HL-60 (cell line): ENCODE data around the gene BRAF.

ENCODE experiments used
- DNase-seq, 2 experiments: peaks; one replicate each; pipeline ENCODE4 v3.0.0-alpha.2; 2010 to 2020; ENCODE audit warnings: low read depth in 1 of 2, low spot score in 1 of 2
- H3K27ac ChIP-seq: fragments of 250-450 bp; sonication (Bioruptor Pico); replicated peaks from 2 replicates; pipeline ENCODE4 v1.5.1; 2020; ENCODE audit warnings: mild to moderate bottlenecking, moderate library complexity
- H3K27me3 ChIP-seq: fragments of 250-450 bp; sonication (Bioruptor Pico); 2 replicates; pipeline ENCODE4 v1.5.1; 2021; ENCODE audit warnings: mild to moderate bottlenecking, moderate library complexity; ENCODE audit not compliant: insufficient read depth, poor library complexity, severe bottlenecking
- H3K4me3 ChIP-seq: replicated peaks from 2 replicates; pipeline ENCODE4 v1.5.1; 2011; ENCODE audit warnings: mild to moderate bottlenecking, control low read depth, low read length; ENCODE audit not compliant: insufficient read depth
- GABPA ChIP-seq: IDR thresholded peaks from 2 replicates; pipeline ENCODE4 v1.6.1; 2012; ENCODE audit warnings: low read depth
- POLR2AphosphoS5 ChIP-seq: IDR thresholded peaks from 2 replicates; pipeline ENCODE4 v1.6.1; 2012; ENCODE audit warnings: low read depth
- SPI1 ChIP-seq: IDR thresholded peaks from 2 replicates; pipeline ENCODE4 v1.6.1; 2012; ENCODE audit warnings: low read depth, mild to moderate bottlenecking, borderline replicate concordance
- TF ChIP-seq, protein P1 (sequence below): IDR thresholded peaks from 2 replicates; pipeline ENCODE4 v1.6.1; 2012; ENCODE audit warnings: low read depth; ENCODE audit not compliant: insufficient replicate concordance
- TF ChIP-seq, protein P2 (sequence below): IDR thresholded peaks from one replicate; pipeline ENCODE4 v1.5.1; 2011; ENCODE audit warnings: low read length, control low read depth, inconsistent platforms; ENCODE audit not compliant: insufficient read depth

Gene BRAF

DNA sequence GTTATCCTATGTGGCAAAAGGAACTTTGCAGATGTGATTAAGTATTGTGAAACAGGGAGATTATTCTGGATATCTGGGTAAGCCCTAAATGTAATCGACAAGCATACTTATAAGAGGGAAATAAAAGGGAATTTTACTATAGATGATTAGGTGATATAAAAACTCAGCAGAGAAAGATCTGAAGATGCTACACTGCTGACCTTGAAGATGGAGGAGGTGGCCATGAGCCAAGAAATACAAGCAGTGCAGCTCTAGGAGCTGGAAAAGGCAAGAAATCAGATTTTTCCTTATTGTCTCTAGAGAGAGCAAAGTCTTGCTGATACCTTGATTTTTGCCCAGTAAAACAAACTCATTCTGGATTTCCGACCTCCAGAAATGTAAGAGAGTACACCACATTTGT is 67.7 kb downstream of the BRAF start:
- H3K27ac ChIP-seq: no peak overlapping the region
- H3K4me3 ChIP-seq: no peak overlapping the region
- H3K27me3 ChIP-seq: no peaks in the 10 kb centered on the region
- DNase-seq: no peak
- TF ChIP-seq, protein P1, sequence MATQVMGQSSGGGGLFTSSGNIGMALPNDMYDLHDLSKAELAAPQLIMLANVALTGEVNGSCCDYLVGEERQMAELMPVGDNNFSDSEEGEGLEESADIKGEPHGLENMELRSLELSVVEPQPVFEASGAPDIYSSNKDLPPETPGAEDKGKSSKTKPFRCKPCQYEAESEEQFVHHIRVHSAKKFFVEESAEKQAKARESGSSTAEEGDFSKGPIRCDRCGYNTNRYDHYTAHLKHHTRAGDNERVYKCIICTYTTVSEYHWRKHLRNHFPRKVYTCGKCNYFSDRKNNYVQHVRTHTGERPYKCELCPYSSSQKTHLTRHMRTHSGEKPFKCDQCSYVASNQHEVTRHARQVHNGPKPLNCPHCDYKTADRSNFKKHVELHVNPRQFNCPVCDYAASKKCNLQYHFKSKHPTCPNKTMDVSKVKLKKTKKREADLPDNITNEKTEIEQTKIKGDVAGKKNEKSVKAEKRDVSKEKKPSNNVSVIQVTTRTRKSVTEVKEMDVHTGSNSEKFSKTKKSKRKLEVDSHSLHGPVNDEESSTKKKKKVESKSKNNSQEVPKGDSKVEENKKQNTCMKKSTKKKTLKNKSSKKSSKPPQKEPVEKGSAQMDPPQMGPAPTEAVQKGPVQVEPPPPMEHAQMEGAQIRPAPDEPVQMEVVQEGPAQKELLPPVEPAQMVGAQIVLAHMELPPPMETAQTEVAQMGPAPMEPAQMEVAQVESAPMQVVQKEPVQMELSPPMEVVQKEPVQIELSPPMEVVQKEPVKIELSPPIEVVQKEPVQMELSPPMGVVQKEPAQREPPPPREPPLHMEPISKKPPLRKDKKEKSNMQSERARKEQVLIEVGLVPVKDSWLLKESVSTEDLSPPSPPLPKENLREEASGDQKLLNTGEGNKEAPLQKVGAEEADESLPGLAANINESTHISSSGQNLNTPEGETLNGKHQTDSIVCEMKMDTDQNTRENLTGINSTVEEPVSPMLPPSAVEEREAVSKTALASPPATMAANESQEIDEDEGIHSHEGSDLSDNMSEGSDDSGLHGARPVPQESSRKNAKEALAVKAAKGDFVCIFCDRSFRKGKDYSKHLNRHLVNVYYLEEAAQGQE: no peak
- TF ChIP-seq, protein P2, sequence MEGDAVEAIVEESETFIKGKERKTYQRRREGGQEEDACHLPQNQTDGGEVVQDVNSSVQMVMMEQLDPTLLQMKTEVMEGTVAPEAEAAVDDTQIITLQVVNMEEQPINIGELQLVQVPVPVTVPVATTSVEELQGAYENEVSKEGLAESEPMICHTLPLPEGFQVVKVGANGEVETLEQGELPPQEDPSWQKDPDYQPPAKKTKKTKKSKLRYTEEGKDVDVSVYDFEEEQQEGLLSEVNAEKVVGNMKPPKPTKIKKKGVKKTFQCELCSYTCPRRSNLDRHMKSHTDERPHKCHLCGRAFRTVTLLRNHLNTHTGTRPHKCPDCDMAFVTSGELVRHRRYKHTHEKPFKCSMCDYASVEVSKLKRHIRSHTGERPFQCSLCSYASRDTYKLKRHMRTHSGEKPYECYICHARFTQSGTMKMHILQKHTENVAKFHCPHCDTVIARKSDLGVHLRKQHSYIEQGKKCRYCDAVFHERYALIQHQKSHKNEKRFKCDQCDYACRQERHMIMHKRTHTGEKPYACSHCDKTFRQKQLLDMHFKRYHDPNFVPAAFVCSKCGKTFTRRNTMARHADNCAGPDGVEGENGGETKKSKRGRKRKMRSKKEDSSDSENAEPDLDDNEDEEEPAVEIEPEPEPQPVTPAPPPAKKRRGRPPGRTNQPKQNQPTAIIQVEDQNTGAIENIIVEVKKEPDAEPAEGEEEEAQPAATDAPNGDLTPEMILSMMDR: no peak
- TF ChIP-seq GABPA: no peak
- no peak for TF ChIP-seq POLR2AphosphoS5
- no peak for TF ChIP-seq SPI1

DNA sequence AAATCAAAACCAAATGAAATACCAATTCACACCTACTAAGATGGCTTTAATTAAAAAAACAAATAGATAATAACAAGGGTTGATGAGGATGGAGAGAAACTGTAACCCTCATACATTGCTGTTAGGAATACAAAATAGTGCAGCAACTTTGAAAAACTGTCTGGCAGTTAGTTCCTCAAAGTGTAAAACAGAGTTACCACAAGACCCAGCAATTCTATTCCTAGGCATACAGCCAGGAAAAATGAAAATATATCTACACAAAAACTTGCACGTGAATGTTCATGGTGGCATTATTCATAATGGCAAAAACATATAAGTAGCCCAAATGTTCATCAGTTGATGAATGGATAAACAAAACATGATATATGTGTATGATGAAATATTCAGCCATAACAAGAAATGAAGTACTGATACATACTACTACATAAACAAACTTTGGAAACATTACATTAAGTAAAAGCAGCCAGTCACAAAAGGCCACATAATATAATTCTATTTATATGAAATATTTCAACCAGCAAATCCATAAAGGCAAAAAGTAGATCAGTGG is 83.5 kb downstream of the BRAF start:
- no peak for TF ChIP-seq GABPA
- TF ChIP-seq, protein P1: no peak
- TF ChIP-seq SPI1: no peak
- no peak for TF ChIP-seq POLR2AphosphoS5
- TF ChIP-seq, protein P2: no peak
- H3K27ac ChIP-seq: no peak overlapping the region
- no peak overlapping the region for H3K4me3 ChIP-seq
- H3K27me3 ChIP-seq: no peaks in the 10 kb centered on the region
- DNase-seq: peak in 1 of 2 experiments; percentile 13

DNA sequence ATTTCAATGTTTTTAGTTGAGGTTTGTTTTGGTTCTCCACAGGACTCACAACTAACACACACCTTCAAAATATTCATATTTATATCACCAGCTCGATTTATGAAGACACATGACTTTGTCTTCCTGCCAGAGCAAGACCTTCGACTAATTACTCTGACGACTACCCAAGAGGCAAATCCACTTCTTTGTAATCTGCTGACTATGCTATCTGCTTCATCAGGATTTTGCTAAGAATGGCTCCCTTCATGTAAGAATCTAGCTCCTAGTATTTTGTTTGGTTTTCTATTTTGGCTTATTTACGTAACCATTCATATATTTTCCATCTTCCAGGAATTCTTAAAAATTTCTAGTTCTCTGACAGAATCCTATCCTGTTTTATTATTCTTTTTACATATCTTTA is 93.0 kb downstream of the BRAF start:
- TF ChIP-seq POLR2AphosphoS5 (no peak), GABPA (no peak), SPI1 (no peak)
- TF ChIP-seq, protein P2: no peak
- TF ChIP-seq, protein P1: no peak
- Histone ChIP-seq H3K27ac (no peak overlapping the region), H3K4me3 (no peak overlapping the region), H3K27me3 (no peaks in the 10 kb centered on the region)
- DNase-seq: no peak
